GM21447 (cell line): Measurements from ENCODE around the gene ATP6V1G1.

ENCODE experiments used
- ATAC-seq: cut with Tn5 transposase; IDR thresholded peaks from one replicate; pipeline ENCODE4 v1.9.1; 2021; ENCODE audit not compliant: unreplicated experiment

ATP6V1G1 gene, protein sequence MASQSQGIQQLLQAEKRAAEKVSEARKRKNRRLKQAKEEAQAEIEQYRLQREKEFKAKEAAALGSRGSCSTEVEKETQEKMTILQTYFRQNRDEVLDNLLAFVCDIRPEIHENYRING

GRCh38 chr9:114587345-114588202, at the start of gene ATP6V1G1:
Gene ATP6V1G1 (plus strand): TSS chr9:114587769. CDS start chr9:114587839, 70 bp downstream.
- ATAC-seq, result peak; percentile 91

DNA sequence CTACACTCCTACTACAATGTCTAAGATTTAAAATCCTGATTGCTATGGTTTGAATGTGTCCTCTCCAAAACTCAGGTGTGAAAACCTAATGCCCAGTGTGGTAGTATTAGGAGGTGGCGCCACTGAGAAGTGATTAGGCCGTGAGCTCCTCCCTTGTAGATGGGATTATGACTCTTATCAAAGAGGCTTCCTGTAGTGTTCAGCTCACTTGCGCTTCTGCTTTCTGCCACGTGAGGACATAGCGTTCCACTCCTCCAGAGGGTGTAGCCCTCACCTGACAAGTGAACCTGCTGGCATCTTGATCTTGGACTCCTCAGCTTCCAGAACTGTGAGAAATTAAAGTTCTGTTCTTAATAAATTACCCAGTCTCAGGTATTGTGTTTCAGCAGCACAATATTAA, 49.3 kb upstream of the ATP6V1G1 start:
- no peak for ATAC-seq

GRCh38 chr9:114539701-114540380, 47.7 kb upstream of the ATP6V1G1 start:
- ATAC-seq, result no peak

- no peak for ATAC-seq
Observed at GRCh38 chr9:114545055-114545454, 42.5 kb upstream of the ATP6V1G1 start.

- no peak for ATAC-seq
Observed at GRCh38 chr9:114546851-114547250, 40.7 kb upstream of the ATP6V1G1 start.

DNA sequence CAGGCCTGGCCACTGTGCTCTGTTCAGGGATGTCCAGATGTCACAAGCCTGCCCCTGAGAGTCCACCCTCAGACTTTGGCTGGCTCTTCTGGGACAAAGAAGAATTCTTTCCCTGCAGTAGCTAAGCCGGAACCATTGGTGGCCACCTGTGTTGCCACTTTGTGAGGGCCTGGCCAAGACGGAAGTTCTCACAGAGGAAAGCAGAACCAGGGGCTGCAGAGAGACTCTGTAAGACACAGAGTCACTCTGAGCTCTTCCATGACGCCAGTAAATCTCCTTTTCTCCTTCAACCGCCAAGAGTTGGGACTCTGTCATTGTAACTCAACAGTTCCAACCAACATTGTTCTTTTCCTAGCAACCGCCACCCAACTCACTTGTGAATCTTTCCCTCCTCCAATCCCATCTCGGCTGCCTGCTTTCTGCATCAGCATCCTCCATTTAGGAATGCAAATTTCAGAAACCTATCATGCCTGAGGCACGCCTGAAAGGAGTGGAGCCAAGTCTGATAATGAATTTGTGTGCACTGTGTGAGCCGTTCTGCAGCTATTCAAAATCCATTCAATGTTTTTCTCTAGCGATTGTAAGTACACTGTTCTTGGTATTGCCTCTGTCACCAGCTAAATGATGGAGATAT, 37.8 kb upstream of the ATP6V1G1 start:
- no peak for ATAC-seq

DNA sequence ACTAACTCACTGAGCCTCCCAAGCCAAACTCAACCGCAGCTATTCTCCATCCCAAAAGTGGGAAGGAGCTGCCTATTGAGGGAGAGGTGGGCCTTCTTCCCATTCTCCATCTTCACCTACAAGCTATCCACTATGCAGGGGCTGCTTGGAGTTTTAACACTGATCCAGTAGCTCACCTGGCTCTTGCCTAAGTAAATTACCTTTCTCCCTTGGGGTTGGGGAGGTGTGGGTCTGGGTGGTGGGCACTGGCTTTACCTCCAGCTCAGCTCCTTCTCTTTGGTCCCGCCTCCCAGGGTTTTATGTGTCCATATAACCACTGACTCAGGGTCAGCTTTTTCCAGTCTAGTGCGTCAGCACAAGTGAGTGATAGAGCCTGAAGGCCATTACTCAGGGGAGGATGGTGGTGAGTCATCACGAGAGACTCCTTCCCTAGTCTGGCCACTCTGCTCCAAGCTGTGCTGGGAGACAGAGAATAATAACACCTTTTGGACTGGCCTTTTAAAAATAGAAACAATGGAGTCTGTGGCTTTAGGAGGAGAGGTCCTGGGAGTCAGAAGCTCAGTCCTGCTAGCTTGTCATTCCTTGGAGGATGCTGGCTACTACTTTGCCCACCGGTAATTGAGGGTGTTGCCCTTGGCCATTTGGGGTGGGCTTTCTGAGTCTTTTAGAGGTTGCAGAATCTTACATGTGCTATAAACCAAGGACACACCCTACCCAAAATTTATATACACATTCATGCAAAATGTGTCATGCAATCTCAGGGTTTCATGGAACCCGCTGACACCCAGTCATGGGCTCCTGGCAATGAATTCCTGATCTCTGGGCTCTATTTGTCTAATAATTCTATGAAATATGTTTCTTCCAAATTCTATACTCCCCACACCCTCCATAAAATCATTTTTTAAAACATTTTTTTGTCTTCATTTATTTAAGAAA, 35.6 kb upstream of the ATP6V1G1 start:
- no peak for ATAC-seq

DNA sequence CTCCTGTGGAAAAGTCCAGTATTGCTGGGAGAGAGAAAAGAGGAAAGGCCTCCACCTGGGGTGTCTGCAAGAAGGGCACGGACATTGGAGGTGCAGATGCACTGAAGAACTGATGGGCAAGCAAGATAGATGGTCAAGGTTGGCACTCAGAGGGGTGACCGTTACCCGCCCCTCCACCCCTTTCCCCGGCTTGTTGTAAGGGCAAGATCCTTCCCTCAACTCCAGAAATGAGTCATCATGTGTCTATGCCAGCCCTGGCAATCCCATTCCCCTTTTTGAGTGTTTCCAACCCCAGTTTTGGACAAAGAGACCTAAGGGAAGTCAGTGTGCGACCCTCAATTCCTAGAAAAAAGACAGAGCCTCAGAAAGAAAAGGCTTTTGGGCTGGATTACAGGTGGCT, 34.9 kb upstream of the ATP6V1G1 start:
- ATAC-seq, result no peak

- no peak for ATAC-seq
Observed at GRCh38 chr9:114553202-114553601, 34.4 kb upstream of the ATP6V1G1 start.

- no peak for ATAC-seq
Observed at GRCh38 chr9:114555696-114556095, 31.9 kb upstream of the ATP6V1G1 start.

DNA sequence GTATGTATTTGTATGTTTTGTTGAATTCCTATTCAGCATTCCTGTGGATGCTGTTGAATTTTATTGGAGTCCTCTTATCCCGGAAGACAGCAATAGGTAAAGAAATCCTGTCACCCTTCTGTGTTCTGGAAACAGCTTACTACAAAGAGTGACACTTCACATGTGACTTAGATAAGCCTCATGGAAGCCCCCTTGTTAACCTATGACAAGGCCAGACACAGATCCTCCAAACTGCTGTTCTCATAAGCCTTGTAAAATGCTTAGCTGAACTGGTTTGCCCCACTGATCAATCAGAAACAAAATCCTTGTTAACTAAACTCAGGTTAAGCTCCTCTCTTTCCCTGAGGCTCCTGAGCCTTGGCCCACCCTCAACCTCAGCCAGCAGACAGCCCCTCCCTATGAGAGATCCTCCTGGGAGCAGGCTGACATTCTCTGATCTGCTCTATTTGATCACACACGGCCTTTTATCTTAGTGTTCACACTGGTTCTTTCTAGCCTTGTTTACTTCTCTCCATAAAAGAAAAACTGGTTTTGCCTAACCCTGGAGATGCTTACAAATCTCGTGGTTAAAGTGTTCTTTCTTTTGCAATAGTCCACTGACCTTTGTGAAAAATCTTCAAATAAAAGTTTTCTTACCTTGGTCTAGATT, 29.4 kb upstream of the ATP6V1G1 start:
- no peak for ATAC-seq

GRCh38 chr9:114559830-114560513, 27.6 kb upstream of the ATP6V1G1 start:
- ATAC-seq, result no peak

- ATAC-seq, result no peak
Observed at GRCh38 chr9:114560956-114561355, 26.6 kb upstream of the ATP6V1G1 start.

DNA sequence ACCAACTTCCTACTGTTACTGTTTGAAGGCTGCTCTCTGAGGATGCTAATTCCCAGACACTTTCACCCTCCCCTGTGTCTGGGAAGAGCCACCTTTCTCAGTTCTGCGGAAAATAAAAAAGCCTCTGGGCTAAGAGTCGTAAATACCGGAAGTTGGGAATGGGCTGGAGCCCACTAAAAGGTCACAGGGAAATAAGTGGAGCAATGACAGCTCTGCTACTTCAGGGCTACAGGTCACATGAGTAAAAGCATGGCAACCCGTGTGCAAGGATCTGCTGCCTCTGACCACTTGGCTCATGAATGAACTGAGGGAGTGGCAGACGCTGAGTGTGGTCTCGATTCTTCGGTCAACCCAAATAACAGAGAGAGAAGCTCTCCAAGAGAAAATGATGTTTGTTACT, 25.8 kb upstream of the ATP6V1G1 start:
- ATAC-seq, result no peak

GRCh38 chr9:114565204-114565603, 22.4 kb upstream of the ATP6V1G1 start:
- no peak for ATAC-seq

- ATAC-seq, result no peak
Observed at GRCh38 chr9:114570742-114571141, 16.8 kb upstream of the ATP6V1G1 start.

GRCh38 chr9:114571391-114571790, 16.2 kb upstream of the ATP6V1G1 start:
- ATAC-seq, result no peak

- ATAC-seq, result no peak
Observed at GRCh38 chr9:114572199-114572598, 15.4 kb upstream of the ATP6V1G1 start.

- no peak for ATAC-seq
Observed at GRCh38 chr9:114574438-114574837, 13.1 kb upstream of the ATP6V1G1 start.
